Endothelial cell of umbilical vein (primary cell): ENCODE data around the gene BHLHE41. TPM values are rescaled to one million over a fixed set of nuclear protein-coding genes. Genes with fewer than 3 reads are reported as not detected.

ENCODE experiments used
- BruUV-seq: library from RNA; stranded (reverse); fragments of 400-500 nt; replicated peaks from 2 replicates; lab custom pipeline; 2021; lab: Mats Ljungman, UMichigan
- CTCF ChIA-PET: fragments of 300-600, 350-600 bp; sonication (Branson Sonifier 250); formaldehyde crosslinking; loops from one replicate; lab custom pipeline; 2021; ENCODE audit warnings: antibody characterized with exemption, inconsistent platforms; lab: Charles Lee
- POLR2A ChIA-PET: fragments of 300-600, 350-600 bp; sonication (Branson Sonifier 250); formaldehyde crosslinking; loops from one replicate; lab custom pipeline; 2021; ENCODE audit warnings: antibody characterized with exemption, inconsistent platforms; lab: Charles Lee
- DNase-seq: peaks from one replicate; pipeline ENCODE4 v3.0.0-alpha.2; 2011; ENCODE audit warnings: low read depth, low spot score
- FAIRE-seq: peaks from 2 replicates; lab custom pipeline; 2011; peaks lifted over from hg19 to GRCh38; lab: Jason Lieb, UNC
- H2AFZ ChIP-seq: 2 replicates; pipeline ENCODE4 v1.6.0; 2012; ENCODE audit warnings: low read depth, low read length, control low read depth, inconsistent platforms
- H3K27ac ChIP-seq: 2 replicates; pipeline ENCODE4 v1.5.1; 2011; ENCODE audit warnings: low read depth, mild to moderate bottlenecking, control low read depth, low read length, moderate library complexity; ENCODE audit not compliant: insufficient read depth
- H3K27me3 ChIP-seq, 2 experiments: 2 replicates each; pipeline versions ENCODE4 v1.6.0 to v1.6.1; 2011; ENCODE audit warnings: low read length in 2 of 2, mixed read lengths in 1 of 2; ENCODE audit not compliant: control insufficient read depth in 2 of 2, insufficient read depth in 2 of 2
- H3K36me3 ChIP-seq, 2 experiments: 2 replicates in 1 of 2; 3 replicates in 1 of 2; pipeline ENCODE4 v1.5.1; 2011; ENCODE audit warnings: low read length in 2 of 2, mild to moderate bottlenecking in 1 of 2, moderate library complexity in 1 of 2; ENCODE audit not compliant: control insufficient read depth in 2 of 2, insufficient read depth in 2 of 2; ENCODE audit errors: extremely low read depth in 1 of 2
- H3K4me1 ChIP-seq: 3 replicates; pipeline ENCODE4 v1.5.1; 2011; ENCODE audit warnings: mild to moderate bottlenecking, low read length; ENCODE audit not compliant: control insufficient read depth, insufficient read depth; ENCODE audit errors: extremely low read depth
- H3K4me2 ChIP-seq: 2 replicates; pipeline ENCODE4 v1.6.1; 2011; ENCODE audit warnings: low read length, control low read depth, mixed read lengths; ENCODE audit not compliant: insufficient read depth
- H3K4me3 ChIP-seq, 3 experiments: fragments of 200-600 bp in 1 of 3; sonication (generic), shearing (Covaris generic) in 1 of 3; replicated peaks in 1 of 3; 2 replicates each; pipeline ENCODE4 v1.5.1; 2011 to 2016; ENCODE audit warnings: control low read depth in 3 of 3, low read length in 3 of 3, mild to moderate bottlenecking in 2 of 3, inconsistent platforms in 1 of 3, low read depth in 1 of 3, moderate library complexity in 1 of 3; ENCODE audit not compliant: insufficient read depth in 1 of 3
- H3K79me2 ChIP-seq: 2 replicates; pipeline ENCODE4 v1.6.0; 2012; ENCODE audit warnings: low read length, inconsistent platforms; ENCODE audit not compliant: control insufficient read depth, insufficient read depth
- H3K9ac ChIP-seq: replicated peaks from 2 replicates; pipeline ENCODE3; 2011; ENCODE audit warnings: low read length, control low read depth; ENCODE audit not compliant: insufficient read depth; ENCODE audit errors: extremely low read depth
- H3K9me1 ChIP-seq: replicated peaks from 3 replicates; pipeline ENCODE4 v1.6.0; 2011; ENCODE audit warnings: mild to moderate bottlenecking, low read length; ENCODE audit not compliant: control insufficient read depth, insufficient read depth; ENCODE audit errors: extremely low read depth
- H3K9me3 ChIP-seq: replicated peaks from 2 replicates; pipeline ENCODE4 v1.5.1; 2012; ENCODE audit warnings: low read length, inconsistent platforms; ENCODE audit not compliant: control insufficient read depth, insufficient read depth
- H4K20me1 ChIP-seq: replicated peaks from 2 replicates; pipeline ENCODE3; 2011; ENCODE audit warnings: mild to moderate bottlenecking, low read length; ENCODE audit not compliant: control insufficient read depth, insufficient read depth; ENCODE audit errors: extremely low read depth
- CTCF ChIP-seq, 2 donors: IDR thresholded peaks; 1 replicate in 1 of 2; 2 replicates in 1 of 2; pipeline ENCODE4 v1.5.1; 2011; ENCODE audit warnings: low read length in 2 of 2, mild to moderate bottlenecking in 2 of 2, moderate library complexity in 2 of 2, control low read depth in 1 of 2, inconsistent platforms in 1 of 2, low read depth in 1 of 2; ENCODE audit not compliant: insufficient read depth in 1 of 2; ENCODE audit errors: extremely low read depth in 1 of 2
- EZH2 ChIP-seq: IDR thresholded peaks from 2 replicates; pipeline ENCODE4 v1.6.1; 2012; ENCODE audit warnings: borderline replicate concordance, low read depth, mild to moderate bottlenecking, moderate library complexity, low read length, inconsistent platforms; ENCODE audit not compliant: severe bottlenecking
- FOS ChIP-seq: IDR thresholded peaks from 2 replicates; pipeline ENCODE4 v1.6.1; 2011; ENCODE audit warnings: mild to moderate bottlenecking, low read length, moderate library complexity, borderline replicate concordance; ENCODE audit not compliant: insufficient read depth
- GATA2 ChIP-seq: IDR thresholded peaks from 2 replicates; pipeline ENCODE4 v1.7.0; 2011; ENCODE audit warnings: low read depth, mild to moderate bottlenecking, moderate library complexity, mixed read lengths, low read length; ENCODE audit not compliant: insufficient read length, insufficient read depth
- JUN ChIP-seq: IDR thresholded peaks from 2 replicates; pipeline ENCODE4 v1.6.1; 2011; ENCODE audit warnings: borderline replicate concordance, low read depth; ENCODE audit not compliant: insufficient read length, insufficient read depth
- MAX ChIP-seq: IDR thresholded peaks from 2 replicates; pipeline ENCODE4 v1.6.1; 2011; ENCODE audit not compliant: insufficient read depth, insufficient read length
- MYC ChIP-seq: IDR thresholded peaks from one replicate; pipeline ENCODE4 v1.6.1; 2011; ENCODE audit warnings: mild to moderate bottlenecking, low read depth, low read length
- POLR2A ChIP-seq: IDR thresholded peaks from 2 replicates; pipeline ENCODE4 v1.6.1; 2012; ENCODE audit warnings: low read depth, mild to moderate bottlenecking, control low read depth, low read length
- POLR2AphosphoS5 ChIP-seq: IDR thresholded peaks from 2 replicates; pipeline ENCODE4 v1.6.1; 2012; ENCODE audit warnings: low read depth, mild to moderate bottlenecking, control low read depth, low read length, moderate library complexity; ENCODE audit not compliant: insufficient read depth
- dilution Hi-C: fragments of 300-500 bp; cut with MboI; formaldehyde crosslinking; loops from one replicate; pipeline ENCODE4 v1.15.0; 2019; ENCODE audit warnings: low sequenced_read_pairs; ENCODE audit not compliant: extremely low pct_ligation_motif_present
- intact Hi-C: fragments of 100-400 bp; cut with micrococcal nuclease; formaldehyde crosslinking; loops from one replicate; pipeline ENCODE4 v1.10.0; 2022
- polyA plus RNA-seq, 4 experiments: library from polyadenylated mRNA; depleted of rRNA in 3 of 4; stranded (reverse) in 3 of 4; unstranded in 1 of 4; fragments of >200 nt; gene quantifications; 2 replicates each; pipeline versions ENCODE4 v1.2.1 to v1.2.3, GENCODE V29; 2011 to 2012; ENCODE audit warnings: missing spikeins in 1 of 4
- total RNA-seq: library from RNA; stranded (reverse); gene quantifications from 2 replicates; pipeline ENCODE4 v1.2.3, GENCODE V29; 2021

The BHLHE41 gene
- total and polyA plus RNA-seq, 2 donors (not counting 3 experiments of a cell fraction or from before 2014, with no cell fraction given): 0.12 to 0.24 TPM

- CTCF ChIA-PET: no interaction called here
Measured at GRCh38 chr12:26162905-26163304, 38.1 kb upstream of the BHLHE41 start.

More at GRCh38 chr12:26162905-26163304, 38.1 kb upstream of the BHLHE41 start:
- Histone ChIP-seq H3K9me3 (no peaks in the 10 kb centered on the region), H3K4me1 (no peaks in the 10 kb centered on the region), H3K27ac (no peak overlapping the region), H3K36me3 (no peaks in the 10 kb centered on the region), H3K79me2 (no peaks in the 10 kb centered on the region), H3K4me2 (no peak overlapping the region), H2AFZ (no peak overlapping the region), H3K9me1 (no peaks in the 10 kb centered on the region), H4K20me1 (no peaks in the 10 kb centered on the region), H3K4me3 (no peak overlapping the region), H3K9ac (no peak overlapping the region), H3K27me3 (peaks cover 2 to 4% of the 10 kb centered on the region in 2 experiments)
- dilution Hi-C loops: no loop called here
- no TSS peak for BruUV-seq
- POLR2A ChIA-PET: interaction anchor here (0.7 kb wide), 1 partner anchor 172 kb away, joined by 4 read pairs; no protein-coding TSS in a partner anchor
- TF ChIP-seq POLR2A: no peak
- no peak for TF ChIP-seq POLR2AphosphoS5
- no peak for TF ChIP-seq EZH2
- TF ChIP-seq CTCF (IDR thresholded peaks at IDR 0.05; ENCODE audit: extremely low read depth in 1 of 2, insufficient read depth in 1 of 2, low read depth in 1 of 2, low read length in 2 of 2): no peak
- TF ChIP-seq MAX: no peak
- TF ChIP-seq MYC: no peak
- no peak for TF ChIP-seq GATA2
- no peak for TF ChIP-seq JUN
- TF ChIP-seq FOS: no peak
- DNase-seq (no peak), FAIRE-seq (no peak)
- intact Hi-C loops: no loop called here
